ENCODE results near the gene BRDT. TPM values are rescaled to one million over a fixed set of nuclear protein-coding genes. Genes with fewer than 3 reads are reported as not detected.

Gene BRDT
- total RNA-seq, result not detected in 2 replicates
- long read RNA-seq, result 0 reads

DNA sequence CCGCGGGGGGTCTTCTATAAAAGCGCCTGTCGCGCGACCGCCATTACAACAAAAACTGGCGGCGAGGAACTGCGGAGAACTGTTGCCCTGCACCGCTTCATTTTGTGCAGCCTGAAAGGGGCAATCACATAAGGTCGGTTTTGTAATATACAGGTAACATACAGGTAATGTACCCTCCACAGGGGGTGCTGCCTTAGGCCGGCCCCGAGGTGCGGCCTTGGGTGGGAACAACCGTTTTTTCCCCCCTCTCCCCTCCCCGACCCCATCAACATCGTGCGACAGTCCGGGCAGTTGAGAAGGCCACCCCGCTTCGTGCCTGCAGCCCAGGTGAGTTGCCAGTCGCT lies at the start of gene BRDT:
TSS of gene BRDT (plus strand) at position 46 of the 344 bp plus-strand sequence. CDS start 13,354 bp downstream, outside the sequence.
- TF ChIP-seq, protein P1, sequence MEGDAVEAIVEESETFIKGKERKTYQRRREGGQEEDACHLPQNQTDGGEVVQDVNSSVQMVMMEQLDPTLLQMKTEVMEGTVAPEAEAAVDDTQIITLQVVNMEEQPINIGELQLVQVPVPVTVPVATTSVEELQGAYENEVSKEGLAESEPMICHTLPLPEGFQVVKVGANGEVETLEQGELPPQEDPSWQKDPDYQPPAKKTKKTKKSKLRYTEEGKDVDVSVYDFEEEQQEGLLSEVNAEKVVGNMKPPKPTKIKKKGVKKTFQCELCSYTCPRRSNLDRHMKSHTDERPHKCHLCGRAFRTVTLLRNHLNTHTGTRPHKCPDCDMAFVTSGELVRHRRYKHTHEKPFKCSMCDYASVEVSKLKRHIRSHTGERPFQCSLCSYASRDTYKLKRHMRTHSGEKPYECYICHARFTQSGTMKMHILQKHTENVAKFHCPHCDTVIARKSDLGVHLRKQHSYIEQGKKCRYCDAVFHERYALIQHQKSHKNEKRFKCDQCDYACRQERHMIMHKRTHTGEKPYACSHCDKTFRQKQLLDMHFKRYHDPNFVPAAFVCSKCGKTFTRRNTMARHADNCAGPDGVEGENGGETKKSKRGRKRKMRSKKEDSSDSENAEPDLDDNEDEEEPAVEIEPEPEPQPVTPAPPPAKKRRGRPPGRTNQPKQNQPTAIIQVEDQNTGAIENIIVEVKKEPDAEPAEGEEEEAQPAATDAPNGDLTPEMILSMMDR (conservative IDR thresholded peaks at IDR 0.05), result no peak
- DNase-seq (ENCODE audit: low read depth, low spot score), result no peak
- H3K27ac Mint-ChIP-seq (ENCODE audit: unreplicated experiment), result no peak within 1 kb of the TSS
- H3K9me3 Mint-ChIP-seq, result peaks cover 8% of the 10 kb centered on the region
- H3K4me1 Mint-ChIP-seq, result peaks cover 5% of the 10 kb centered on the region
- H3K27me3 Mint-ChIP-seq (ENCODE audit: low read depth), result no peaks in the 10 kb centered on the region
- no peaks in the 10 kb centered on the region for H3K36me3 Mint-ChIP-seq (ENCODE audit: low read depth)
- H3K4me3 Mint-ChIP-seq, result no peak within 1 kb of the TSS

DNA sequence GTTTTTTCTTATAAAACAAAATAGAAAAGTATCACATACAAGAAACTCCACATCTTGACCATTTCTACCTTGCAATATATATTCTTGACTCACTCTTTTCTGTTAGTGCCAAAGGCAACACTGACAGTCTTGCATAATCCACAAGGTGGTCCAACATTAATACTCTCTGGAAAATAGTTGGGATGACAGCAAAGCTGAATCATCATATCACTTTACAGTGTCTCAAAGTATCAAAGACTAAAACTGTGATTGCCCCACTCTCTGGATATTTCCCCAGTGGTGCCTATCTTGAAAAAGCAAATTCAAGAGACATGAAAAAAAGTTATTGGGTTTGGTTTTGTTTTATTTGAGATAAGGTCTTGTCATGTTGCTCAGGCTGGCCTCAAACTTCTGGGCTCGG lies 48.6 kb upstream of the BRDT start:
- Mint-ChIP-seq H3K27ac (ENCODE audit: unreplicated experiment) (no peak overlapping the region), H3K4me1 (peaks cover 13% of the 10 kb centered on the region), H3K4me3 (no peak overlapping the region), H3K9me3 (no peaks in the 10 kb centered on the region), H3K27me3 (ENCODE audit: low read depth) (no peaks in the 10 kb centered on the region), H3K36me3 (ENCODE audit: low read depth) (no peaks in the 10 kb centered on the region)
- TF ChIP-seq, protein P1 (conservative IDR thresholded peaks at IDR 0.05), result no peak
- DNase-seq (ENCODE audit: low read depth, low spot score), result no peak

DNA sequence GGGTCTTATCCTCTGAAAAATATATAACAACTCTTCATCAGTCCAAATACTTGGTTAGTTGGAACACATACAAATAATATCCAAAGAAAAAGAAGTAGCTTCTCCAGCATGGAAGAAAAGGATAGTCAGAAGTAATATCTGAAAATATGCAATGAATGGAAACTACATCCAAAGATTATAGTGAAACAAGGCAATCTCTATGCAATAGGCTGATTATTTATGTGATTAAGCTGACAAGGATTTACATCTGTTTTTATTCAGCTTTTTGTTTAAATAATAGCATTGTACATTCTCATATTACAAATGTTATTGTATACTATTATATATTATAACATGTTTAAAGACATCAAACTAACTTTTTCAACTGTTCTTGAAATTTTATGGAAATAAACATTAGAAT lies 48.0 kb upstream of the BRDT start:
- TF ChIP-seq, protein P1 (conservative IDR thresholded peaks at IDR 0.05), result no peak
- no peaks in the 10 kb centered on the region for H3K36me3 Mint-ChIP-seq (ENCODE audit: low read depth)

DNA sequence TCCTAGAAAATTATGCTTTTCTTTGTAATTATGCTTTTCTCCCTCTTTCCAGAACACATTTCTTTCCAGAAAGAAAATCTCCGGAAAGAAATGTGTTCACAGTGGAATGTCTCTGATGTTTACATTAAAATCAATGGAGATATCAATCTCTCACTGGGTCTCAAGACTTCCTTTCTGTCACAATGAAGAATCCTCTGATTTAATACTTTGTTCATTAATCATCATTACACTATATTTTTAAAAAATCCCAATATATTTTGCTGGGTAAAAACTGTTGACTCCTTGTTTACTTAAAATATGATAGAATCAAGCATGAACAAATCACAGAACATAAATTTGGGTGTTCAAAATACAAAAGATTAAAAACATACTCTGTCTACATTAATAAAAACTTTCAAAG lies 36.9 kb upstream of the BRDT start:
- no peaks in the 10 kb centered on the region for H3K27me3 Mint-ChIP-seq (ENCODE audit: low read depth)
- peaks cover 8% of the 10 kb centered on the region for H3K4me1 Mint-ChIP-seq
- no peak overlapping the region for H3K4me3 Mint-ChIP-seq
- no peaks in the 10 kb centered on the region for H3K36me3 Mint-ChIP-seq (ENCODE audit: low read depth)
- no peaks in the 10 kb centered on the region for H3K9me3 Mint-ChIP-seq
- DNase-seq (ENCODE audit: low read depth, low spot score), result no peak
- H3K27ac Mint-ChIP-seq (ENCODE audit: unreplicated experiment), result no peak overlapping the region
- TF ChIP-seq, protein P1 (conservative IDR thresholded peaks at IDR 0.05), result no peak

More for the DNA sequence above, 48.0 kb upstream of the BRDT start:
- no peaks in the 10 kb centered on the region for H3K9me3 Mint-ChIP-seq
- no peak overlapping the region for H3K4me3 Mint-ChIP-seq
- no peak overlapping the region for H3K27ac Mint-ChIP-seq (ENCODE audit: unreplicated experiment)
- peaks cover 9% of the 10 kb centered on the region for H3K4me1 Mint-ChIP-seq
- DNase-seq (ENCODE audit: low read depth, low spot score), result no peak
- no peaks in the 10 kb centered on the region for H3K27me3 Mint-ChIP-seq (ENCODE audit: low read depth)

DNA sequence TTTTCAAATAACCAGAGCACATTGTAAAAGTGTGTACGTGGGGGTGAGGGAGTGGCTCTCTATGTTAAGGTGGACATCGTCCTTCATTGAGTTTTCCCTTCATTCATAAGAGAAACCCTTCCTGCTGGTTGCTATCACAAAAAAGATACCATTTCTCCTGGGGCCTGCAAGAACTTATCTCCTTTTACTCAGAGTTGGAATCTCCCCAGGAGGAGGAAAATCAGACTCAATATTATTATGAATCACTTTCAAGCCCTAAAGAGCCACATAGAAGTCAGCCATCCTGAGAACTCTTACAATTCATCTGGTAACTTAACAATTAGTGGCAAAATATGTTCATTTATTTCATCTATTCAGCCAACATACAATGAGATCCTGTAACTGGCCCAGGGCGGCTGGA lies 36.2 kb upstream of the BRDT start:
- Mint-ChIP-seq H3K4me3 (no peak overlapping the region), H3K27ac (ENCODE audit: unreplicated experiment) (no peak overlapping the region), H3K27me3 (ENCODE audit: low read depth) (no peaks in the 10 kb centered on the region), H3K4me1 (peaks cover 8% of the 10 kb centered on the region), H3K36me3 (ENCODE audit: low read depth) (no peaks in the 10 kb centered on the region), H3K9me3 (no peaks in the 10 kb centered on the region)
- TF ChIP-seq, protein P1 (conservative IDR thresholded peaks at IDR 0.05), result no peak
- no peak for DNase-seq (ENCODE audit: low read depth, low spot score)

DNA sequence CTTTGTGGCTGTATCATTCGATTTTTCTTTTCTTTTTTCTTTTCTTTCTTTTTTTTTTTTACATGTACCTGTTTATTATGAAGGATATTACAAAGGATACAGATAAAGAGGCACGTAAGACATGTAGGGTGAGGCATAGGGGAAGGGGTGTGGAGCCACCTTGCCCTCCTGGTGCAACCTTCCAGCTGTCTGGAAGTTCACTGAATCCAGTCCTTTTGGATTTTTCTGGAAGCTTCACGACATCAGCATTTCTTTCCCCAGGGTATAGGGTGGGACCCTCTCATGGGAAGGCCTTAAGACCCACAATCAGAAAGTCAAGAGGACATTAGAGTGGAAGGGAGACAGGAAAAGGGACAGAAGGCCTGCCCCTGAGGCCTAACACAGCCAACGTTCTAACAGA lies 33.2 kb upstream of the BRDT start:
- no peaks in the 10 kb centered on the region for H3K27me3 Mint-ChIP-seq (ENCODE audit: low read depth)
- H3K36me3 Mint-ChIP-seq (ENCODE audit: low read depth), result no peaks in the 10 kb centered on the region
- no peak for DNase-seq (ENCODE audit: low read depth, low spot score)
- H3K27ac Mint-ChIP-seq (ENCODE audit: unreplicated experiment), result peak overlapping the region; percentile 57
- no peak overlapping the region for H3K4me3 Mint-ChIP-seq
- no peaks in the 10 kb centered on the region for H3K9me3 Mint-ChIP-seq
- peaks cover 8% of the 10 kb centered on the region for H3K4me1 Mint-ChIP-seq
- TF ChIP-seq, protein P1 (conservative IDR thresholded peaks at IDR 0.05), result no peak
